GM12875 (cell line): ENCODE data around the gene PCK1.

ENCODE experiments used
- H3K4me3 ChIP-seq: one replicate; pipeline ENCODE4 v1.5.1; 2011; ENCODE audit warnings: low read depth, low read length, control low read depth
- TF ChIP-seq, protein P1 (sequence below): IDR thresholded peaks from 2 replicates; pipeline ENCODE4 v1.5.1; 2011; ENCODE audit warnings: low read depth, mild to moderate bottlenecking, control low read depth, inconsistent platforms, low read length, moderate library complexity, borderline replicate concordance; ENCODE audit not compliant: insufficient read depth

PCK1 gene

GRCh38 chr20:57523782-57524181, 37.1 kb upstream of the PCK1 start:
- TF ChIP-seq, protein P1, sequence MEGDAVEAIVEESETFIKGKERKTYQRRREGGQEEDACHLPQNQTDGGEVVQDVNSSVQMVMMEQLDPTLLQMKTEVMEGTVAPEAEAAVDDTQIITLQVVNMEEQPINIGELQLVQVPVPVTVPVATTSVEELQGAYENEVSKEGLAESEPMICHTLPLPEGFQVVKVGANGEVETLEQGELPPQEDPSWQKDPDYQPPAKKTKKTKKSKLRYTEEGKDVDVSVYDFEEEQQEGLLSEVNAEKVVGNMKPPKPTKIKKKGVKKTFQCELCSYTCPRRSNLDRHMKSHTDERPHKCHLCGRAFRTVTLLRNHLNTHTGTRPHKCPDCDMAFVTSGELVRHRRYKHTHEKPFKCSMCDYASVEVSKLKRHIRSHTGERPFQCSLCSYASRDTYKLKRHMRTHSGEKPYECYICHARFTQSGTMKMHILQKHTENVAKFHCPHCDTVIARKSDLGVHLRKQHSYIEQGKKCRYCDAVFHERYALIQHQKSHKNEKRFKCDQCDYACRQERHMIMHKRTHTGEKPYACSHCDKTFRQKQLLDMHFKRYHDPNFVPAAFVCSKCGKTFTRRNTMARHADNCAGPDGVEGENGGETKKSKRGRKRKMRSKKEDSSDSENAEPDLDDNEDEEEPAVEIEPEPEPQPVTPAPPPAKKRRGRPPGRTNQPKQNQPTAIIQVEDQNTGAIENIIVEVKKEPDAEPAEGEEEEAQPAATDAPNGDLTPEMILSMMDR, result no peak
- no peak overlapping the region for H3K4me3 ChIP-seq

- no peak within 1 kb of the TSS for H3K4me3 ChIP-seq
Observed at GRCh38 chr20:57524511-57525176, 36.3 kb upstream of the PCK1 start, which contains the start of gene CTCFL. CTCFL (minus strand) TSS chr20:57525140; CDS start chr20:57524205, 935 bp downstream.

GRCh38 chr20:57525328-57526086, 35.4 kb upstream of the PCK1 start:
- TF ChIP-seq, protein P1, result no peak
- H3K4me3 ChIP-seq, result no peak overlapping the region

More at GRCh38 chr20:57524511-57525176, 36.3 kb upstream of the PCK1 start, which contains the start of gene CTCFL:
- TF ChIP-seq, protein P1, result no peak

- TF ChIP-seq, protein P1, result peak; percentile 38; the same call in 1 of the 2 replicates
- no peak overlapping the region for H3K4me3 ChIP-seq
Observed at GRCh38 chr20:57526087-57526884, 34.6 kb upstream of the PCK1 start.

DNA sequence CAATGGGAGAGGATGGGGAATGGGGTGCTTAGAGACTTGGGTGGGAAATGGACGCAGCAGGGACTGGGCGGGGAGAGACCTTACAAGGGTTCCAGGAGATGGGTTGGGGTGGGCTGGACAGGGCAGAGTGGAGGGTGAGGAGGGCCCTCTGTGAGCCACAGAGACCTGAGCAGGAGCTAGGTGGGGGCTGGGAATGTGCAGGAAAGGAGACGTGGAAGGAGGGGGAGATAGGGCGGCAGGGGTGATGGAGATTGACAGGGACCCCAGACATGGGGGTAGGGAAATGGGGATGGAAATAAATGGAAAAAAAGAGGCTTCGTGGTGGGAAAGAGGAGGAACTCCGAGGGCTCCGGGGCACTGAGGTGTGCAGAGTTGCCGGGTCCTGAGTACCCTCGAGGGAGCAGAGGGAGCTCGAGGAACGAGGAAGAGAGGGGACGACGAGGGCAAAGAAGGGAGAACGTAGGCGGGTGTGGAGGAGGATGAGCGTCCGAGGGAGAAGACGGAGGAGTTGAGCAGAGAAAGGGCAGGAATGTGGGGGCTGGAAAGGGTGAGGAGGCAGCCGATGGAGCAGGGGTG, 33.9 kb upstream of the PCK1 start:
- TF ChIP-seq, protein P1, result no peak
- H3K4me3 ChIP-seq, result no peak overlapping the region

- TF ChIP-seq, protein P1, result no peak
- no peak overlapping the region for H3K4me3 ChIP-seq
Observed at GRCh38 chr20:57527728-57528127, 33.2 kb upstream of the PCK1 start.
